G401.6 (cell line): ENCODE measurements around the gene KDM5B.
"Not testable (repeated sequence)": the region's sequence is repeated elsewhere in the genome, so short reads cannot be mapped to it uniquely, and the experiment has no call there.

Source experiments
- FAIRE-seq: peaks from 2 replicates; lab custom pipeline; 2012; peaks lifted over from hg19 to GRCh38; lab: Jason Lieb, UNC

The KDM5B gene

GRCh38 chr1:202812176-202813026 is 4.2 kb upstream of the KDM5B start:
- no peak for FAIRE-seq

GRCh38 chr1:202811296-202812175 is 3.3 kb upstream of the KDM5B start:
- no peak for FAIRE-seq

- FAIRE-seq = peak; percentile 82
Measured at GRCh38 chr1:202810615-202811295, 2.5 kb upstream of the KDM5B start, which contains the start of gene PCAT6. TSS of gene PCAT6 (plus strand) at chr1:202810954.

GRCh38 chr1:202810193-202810614 is 2.0 kb upstream of the KDM5B start:
- FAIRE-seq = no peak

GRCh38 chr1:202809597-202810159 is 1.5 kb upstream of the KDM5B start:
- FAIRE-seq = no peak

GRCh38 chr1:202807451-202807925 is 733 bp downstream of the KDM5B start:
- FAIRE-seq = no peak

GRCh38 chr1:202806845-202807450 is 1.3 kb downstream of the KDM5B start:
- no peak for FAIRE-seq

GRCh38 chr1:202805886-202806844 is 2.1 kb downstream of the KDM5B start:
- FAIRE-seq = no peak

GRCh38 chr1:202804126-202804525 is 4.1 kb downstream of the KDM5B start:
- FAIRE-seq = no peak

- FAIRE-seq = no peak
Measured at GRCh38 chr1:202802998-202803932, 5.0 kb downstream of the KDM5B start.

- no peak for FAIRE-seq
Measured at GRCh38 chr1:202802034-202802433, 6.2 kb downstream of the KDM5B start.

- FAIRE-seq = no peak
Measured at GRCh38 chr1:202801175-202801574, 7.0 kb downstream of the KDM5B start.

- no peak for FAIRE-seq
Measured at GRCh38 chr1:202800742-202801141, 7.5 kb downstream of the KDM5B start.

- FAIRE-seq = no peak
Measured at GRCh38 chr1:202798792-202799331, 9.4 kb downstream of the KDM5B start.

GRCh38 chr1:202798260-202798659 is 10.0 kb downstream of the KDM5B start:
- no peak for FAIRE-seq

- no peak for FAIRE-seq
Measured at GRCh38 chr1:202796670-202797069, 11.6 kb downstream of the KDM5B start.

GRCh38 chr1:202794931-202795330 is 13.3 kb downstream of the KDM5B start:
- FAIRE-seq = not testable (repeated sequence)

GRCh38 chr1:202794051-202794740 is 14.0 kb downstream of the KDM5B start:
- no peak for FAIRE-seq
